GM19452 (cell line): Measurements from ENCODE around the gene TMEM140.

ENCODE experiments used
- ATAC-seq: cut with Tn5 transposase; IDR thresholded peaks from one replicate; pipeline ENCODE4 v1.9.1; 2021; ENCODE audit not compliant: unreplicated experiment

TMEM140 gene

GRCh38 chr7:135192914-135193536, 45.2 kb downstream of the TMEM140 start:
- no peak for ATAC-seq

GRCh38 chr7:135193615-135194081, 45.8 kb downstream of the TMEM140 start:
- ATAC-seq = no peak

GRCh38 chr7:135194494-135195095, 46.7 kb downstream of the TMEM140 start:
- no peak for ATAC-seq

- ATAC-seq = no peak
These were observed 47.3 kb downstream of the TMEM140 start for GRCh38 chr7:135195156-135195555.

GRCh38 chr7:135195968-135196629, 48.2 kb downstream of the TMEM140 start:
- no peak for ATAC-seq

GRCh38 chr7:135197343-135197742, 49.5 kb downstream of the TMEM140 start:
- no peak for ATAC-seq

- ATAC-seq = no peak
These were observed 50.2 kb downstream of the TMEM140 start for GRCh38 chr7:135197906-135198655.

- no peak for ATAC-seq
These were observed 51.6 kb downstream of the TMEM140 start for GRCh38 chr7:135199439-135199838.

GRCh38 chr7:135200821-135201331, 53.0 kb downstream of the TMEM140 start:
- no peak for ATAC-seq

GRCh38 chr7:135201350-135201749, 53.5 kb downstream of the TMEM140 start:
- ATAC-seq = no peak

GRCh38 chr7:135204341-135204749, 56.5 kb downstream of the TMEM140 start:
- no peak for ATAC-seq

GRCh38 chr7:135204876-135205275, 57.0 kb downstream of the TMEM140 start:
- ATAC-seq = no peak

- no peak for ATAC-seq
These were observed 58.0 kb downstream of the TMEM140 start for GRCh38 chr7:135205850-135206249.

- peak; percentile 35 for ATAC-seq
These were observed 59.1 kb downstream of the TMEM140 start for GRCh38 chr7:135206941-135207391.

GRCh38 chr7:135207406-135208101, 59.7 kb downstream of the TMEM140 start:
- ATAC-seq = no peak

GRCh38 chr7:135208102-135208793, 60.4 kb downstream of the TMEM140 start:
- ATAC-seq = no peak

- no peak for ATAC-seq
These were observed 61.5 kb downstream of the TMEM140 start for GRCh38 chr7:135209225-135209834.

- peak; percentile 0 for ATAC-seq
These were observed 63.0 kb downstream of the TMEM140 start for GRCh38 chr7:135210888-135211178.

GRCh38 chr7:135211179-135211945, 63.5 kb downstream of the TMEM140 start, which contains the start of gene WDR91:
TSS of gene WDR91 (minus strand) at chr7:135211526. CDS start at chr7:135211502, 24 bp downstream.
- ATAC-seq = peak; percentile 73
